ENCODE data around the gene MANBA.
"Not testable (repeated sequence)": the region's sequence is repeated elsewhere in the genome, so short reads cannot be mapped to it uniquely, and the experiment has no call there.

MANBA gene

GRCh38 chr4:102710986-102711385 lies 49.8 kb downstream of the MANBA start:
- Histone ChIP-seq H3K4me3 (ENCODE audit: low read depth, low read length) (no peak overlapping the region), H3K9me3 (ENCODE audit: control insufficient read depth, insufficient read depth, low read depth, low read length) (no peaks in the 10 kb centered on the region), H3K36me3 (ENCODE audit: control insufficient read depth in 2 of 2, insufficient read depth in 1 of 2, low read length in 2 of 2) (no peaks in the 10 kb centered on the region), H3K4me1 (ENCODE audit: control insufficient read depth, insufficient read depth, low read length) (no peaks in the 10 kb centered on the region), H3K27ac (ENCODE audit: extremely low read depth, low read depth, low read length) (no peak overlapping the region)
- ChIA-PET POLR2A (no interaction called here), CTCF (no interaction called here)
- peak; percentile 74 for TF ChIP-seq SCRT2 (tag by site-specific recombination; IDR thresholded peaks at IDR 0.05)
- TF ChIP-seq ZNF132 (tag by site-specific recombination; IDR thresholded peaks at IDR 0.05; ENCODE audit: borderline replicate concordance) = no peak
- no peak for TF ChIP-seq YY1 (tag by site-specific recombination; IDR thresholded peaks at IDR 0.05)
- 0 out of 2 replicates have a peak, but pooled peaks have one; percentile 73 for TF ChIP-seq SCRT1 (tag by site-specific recombination; IDR thresholded peaks at IDR 0.05; ENCODE audit: borderline replicate concordance)
- TF ChIP-seq ZNF544 (tag by site-specific recombination; IDR thresholded peaks at IDR 0.05) = no peak

DNA sequence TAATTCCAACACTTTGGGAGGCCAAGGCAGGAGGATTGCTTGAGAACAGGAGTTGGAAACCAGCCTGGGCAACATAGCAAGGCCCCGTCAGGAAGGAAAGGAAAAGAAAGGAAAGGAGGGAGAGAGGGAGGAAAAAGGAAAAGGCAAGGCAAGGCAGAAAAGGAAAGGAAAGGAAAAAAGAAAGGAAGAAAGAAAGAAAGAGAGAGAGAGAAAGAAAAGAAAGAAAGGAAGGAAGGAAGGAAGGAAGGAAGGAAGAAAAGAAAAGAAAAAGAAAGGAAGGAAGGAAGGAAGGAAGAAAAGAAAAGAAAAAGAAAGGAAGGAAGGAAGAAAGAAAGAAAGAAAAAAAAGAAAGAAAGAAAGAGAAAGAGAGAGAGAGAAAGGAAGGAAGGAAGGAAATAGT lies 51.7 kb downstream of the MANBA start:
- CTCF ChIA-PET = interaction anchor here (0.6 kb wide), 1 partner anchor 130 kb away, joined by 3 read pairs; no protein-coding TSS in a partner anchor
- POLR2A ChIA-PET; H3K4me1 ChIP-seq (ENCODE audit: control insufficient read depth, insufficient read depth, low read length); H3K27ac ChIP-seq (ENCODE audit: extremely low read depth, low read depth, low read length); H3K36me3 ChIP-seq (ENCODE audit: control insufficient read depth in 2 of 2, insufficient read depth in 1 of 2, low read length in 2 of 2); H3K4me3 ChIP-seq (ENCODE audit: low read depth, low read length); H3K9me3 ChIP-seq (ENCODE audit: control insufficient read depth, insufficient read depth, low read depth, low read length): not testable (repeated sequence)
- TF ChIP-seq ZNF366 (tag by site-specific recombination; conservative IDR thresholded peaks at IDR 0.05) = peak; percentile 89
- peak; percentile 89 for TF ChIP-seq PRDM1 (tag by site-specific recombination; IDR thresholded peaks at IDR 0.05)

DNA sequence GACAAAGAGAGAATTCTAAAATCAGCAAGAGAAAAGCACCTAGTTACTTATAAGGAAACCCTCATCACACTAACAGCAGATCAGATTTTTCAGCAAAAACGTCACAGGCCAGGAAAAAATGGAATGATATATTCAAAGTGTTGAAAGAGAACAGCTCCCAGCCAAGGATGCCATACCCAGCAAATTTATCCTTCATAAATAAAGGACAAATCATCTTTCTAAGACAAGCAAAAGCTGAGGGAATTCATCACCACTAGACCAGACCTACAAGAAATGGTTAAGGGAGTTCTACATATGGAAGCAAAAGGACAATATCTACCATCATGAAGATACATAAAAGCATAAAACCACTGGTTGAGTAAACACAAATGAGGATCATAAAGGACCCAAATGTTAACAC lies 53.6 kb downstream of the MANBA start:
- ChIA-PET CTCF (no interaction called here), POLR2A (no interaction called here)
- TF ChIP-seq SETDB1 (IDR thresholded peaks at IDR 0.05; ENCODE audit: insufficient read length, low read length) = peak; percentile 65
- no peak for TF ChIP-seq SCRT1 (tag by site-specific recombination; IDR thresholded peaks at IDR 0.05; ENCODE audit: borderline replicate concordance)
- TF ChIP-seq SALL2 (tag by site-specific recombination; IDR thresholded peaks at IDR 0.05; ENCODE audit: borderline replicate concordance) = no peak
- Histone ChIP-seq H3K9me3 (ENCODE audit: control insufficient read depth, insufficient read depth, low read depth, low read length) (no peaks in the 10 kb centered on the region), H3K4me1 (ENCODE audit: control insufficient read depth, insufficient read depth, low read length) (no peaks in the 10 kb centered on the region), H3K27ac (ENCODE audit: extremely low read depth, low read depth, low read length) (no peak overlapping the region), H3K36me3 (ENCODE audit: control insufficient read depth in 2 of 2, insufficient read depth in 1 of 2, low read length in 2 of 2) (no peaks in the 10 kb centered on the region), H3K4me3 (ENCODE audit: low read depth, low read length) (no peak overlapping the region)

- no peak overlapping the region for H3K27ac ChIP-seq (ENCODE audit: extremely low read depth, low read depth, low read length)
- no peak overlapping the region for H3K4me3 ChIP-seq (ENCODE audit: low read depth, low read length)
- TF ChIP-seq ZBTB48 (tag by site-specific recombination; IDR thresholded peaks at IDR 0.05) = no peak
- TF ChIP-seq SCRT2 (tag by site-specific recombination; IDR thresholded peaks at IDR 0.05) = no peak
- TF ChIP-seq HOXA7 (CRISPR knock-in tag; IDR thresholded peaks at IDR 0.05; ENCODE audit: borderline replicate concordance) = no peak
- no peak for TF ChIP-seq ZNF501 (tag by site-specific recombination; IDR thresholded peaks at IDR 0.05)
- no peak for TF ChIP-seq ZNF624 (tag by site-specific recombination; IDR thresholded peaks at IDR 0.05)
- no peak for TF ChIP-seq ZNF654 (tag by site-specific recombination; IDR thresholded peaks at IDR 0.05; ENCODE audit: low read depth)
- TF ChIP-seq ZFP69B (tag by site-specific recombination; IDR thresholded peaks at IDR 0.05) = no peak
- TF ChIP-seq, protein P1, sequence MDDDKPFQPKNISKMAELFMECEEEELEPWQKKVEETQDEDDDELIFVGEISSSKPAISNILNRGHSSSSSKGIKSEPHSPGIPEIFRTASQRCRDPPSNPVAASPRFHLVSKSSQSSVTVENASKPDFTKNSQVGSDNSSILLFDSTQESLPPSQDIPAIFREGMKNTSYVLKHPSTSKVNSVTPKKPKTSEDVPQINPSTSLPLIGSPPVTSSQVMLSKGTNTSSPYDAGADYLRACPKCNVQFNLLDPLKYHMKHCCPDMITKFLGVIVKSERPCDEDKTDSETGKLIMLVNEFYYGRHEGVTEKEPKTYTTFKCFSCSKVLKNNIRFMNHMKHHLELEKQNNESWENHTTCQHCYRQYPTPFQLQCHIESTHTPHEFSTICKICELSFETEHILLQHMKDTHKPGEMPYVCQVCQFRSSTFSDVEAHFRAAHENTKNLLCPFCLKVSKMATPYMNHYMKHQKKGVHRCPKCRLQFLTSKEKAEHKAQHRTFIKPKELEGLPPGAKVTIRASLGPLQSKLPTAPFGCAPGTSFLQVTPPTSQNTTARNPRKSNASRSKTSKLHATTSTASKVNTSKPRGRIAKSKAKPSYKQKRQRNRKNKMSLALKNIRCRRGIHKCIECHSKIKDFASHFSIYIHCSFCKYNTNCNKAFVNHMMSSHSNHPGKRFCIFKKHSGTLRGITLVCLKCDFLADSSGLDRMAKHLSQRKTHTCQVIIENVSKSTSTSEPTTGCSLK (tag by site-specific recombination; IDR thresholded peaks at IDR 0.05) = no peak
- TF ChIP-seq MYNN (tag by site-specific recombination; IDR thresholded peaks at IDR 0.05; ENCODE audit: borderline replicate concordance) = no peak
- TF ChIP-seq TCF7L2 (IDR thresholded peaks at IDR 0.05; ENCODE audit: borderline replicate concordance, low read depth, low read length) = no peak
- no peak for TF ChIP-seq SETDB1 (IDR thresholded peaks at IDR 0.05; ENCODE audit: insufficient read length, low read length)
- TF ChIP-seq ZNF571 (tag by site-specific recombination; IDR thresholded peaks at IDR 0.05) = no peak
- no peak for TF ChIP-seq ZNF140 (tag by site-specific recombination; IDR thresholded peaks at IDR 0.05)
- no peak for TF ChIP-seq ZNF138 (tag by site-specific recombination; IDR thresholded peaks at IDR 0.05; ENCODE audit: borderline replicate concordance)
- TF ChIP-seq BCL6B (tag by site-specific recombination; IDR thresholded peaks at IDR 0.05) = no peak
- no peak for TF ChIP-seq ZNF324 (tag by site-specific recombination; IDR thresholded peaks at IDR 0.05)
- TF ChIP-seq ZNF274 (IDR thresholded peaks at IDR 0.05; ENCODE audit: low read length) = no peak
- no peak for TF ChIP-seq ZNF274 (tag by site-specific recombination; IDR thresholded peaks at IDR 0.05; ENCODE audit: borderline replicate concordance)
- TF ChIP-seq ZNF341 (tag by site-specific recombination; IDR thresholded peaks at IDR 0.05; ENCODE audit: low read depth) = no peak
- no peak for TF ChIP-seq ZNF146 (tag by site-specific recombination; IDR thresholded peaks at IDR 0.05)
- H3K4me1 ChIP-seq (ENCODE audit: control insufficient read depth, insufficient read depth, low read length) = no peaks in the 10 kb centered on the region
- H3K9me3 ChIP-seq (ENCODE audit: control insufficient read depth, insufficient read depth, low read depth, low read length) = no peaks in the 10 kb centered on the region
- H3K36me3 ChIP-seq (ENCODE audit: control insufficient read depth in 2 of 2, insufficient read depth in 1 of 2, low read length in 2 of 2) = no peaks in the 10 kb centered on the region
- POLR2A ChIA-PET = no interaction called here
- CTCF ChIA-PET = no interaction called here
Observed at GRCh38 chr4:102705391-102705935, 55.3 kb downstream of the MANBA start.
